HCT116 (cell line): ENCODE measurements around the gene SGIP1. TPM values are rescaled to one million over a fixed set of nuclear protein-coding genes. Genes with fewer than 3 reads are reported as not detected.

Experiments
- ATAC-seq: fragments of 200-7000 bp; cut with Tn5 transposase; 2 replicates; pipeline ENCODE4 v1.9.1; 2020; ENCODE audit warnings: mild to moderate bottlenecking, moderate library complexity
- BruUV-seq: library from RNA; stranded (reverse); fragments of 400-500 nt; replicated peaks from 2 replicates; lab custom pipeline; 2021; lab: Mats Ljungman, UMichigan
- CTCF ChIA-PET: fragments of 300-600 bp; sonication (Branson Sonifier 250); formaldehyde crosslinking; loops from one replicate; lab custom pipeline; 2021; ENCODE audit warnings: antibody characterized with exemption; lab: Charles Lee
- POLR2A ChIA-PET: fragments of 300-600, 350-600 bp; sonication (Branson Sonifier 250); formaldehyde crosslinking; loops from one replicate; lab custom pipeline; 2021; ENCODE audit warnings: antibody characterized with exemption; lab: Charles Lee
- RAD21 ChIA-PET, 2 experiments: fragments of 300-600 bp; sonication (Branson Sonifier 250); formaldehyde crosslinking; loops; one replicate each; lab custom pipeline; 2023; ENCODE audit warnings: low total read pairs in 2 of 2; ENCODE audit not compliant: uncharacterized antibody in 2 of 2, unreplicated experiment in 2 of 2, low non-redundant PET in 1 of 2; lab: Charles Lee
- DNase-seq: peaks from one replicate; pipeline ENCODE4 v3.0.0-alpha.2; 2010; ENCODE audit warnings: low read depth, low spot score
- H2AFZ ChIP-seq: fragments of 200-600 bp; shearing (Covaris generic), sonication (generic); 2 replicates; pipeline ENCODE4 v1.6.1; 2017; ENCODE audit warnings: low read depth, mixed run types, mixed read lengths, antibody characterized with exemption, low read length; ENCODE audit not compliant: poor library complexity, severe bottlenecking
- H3K27ac ChIP-seq: 2 replicates; pipeline ENCODE4 v1.5.1; 2012; ENCODE audit warnings: low read depth, low read length
- H3K27me3 ChIP-seq: fragments of 200-600 bp; sonication (generic); 2 replicates; pipeline ENCODE4 v1.6.1; 2016; ENCODE audit warnings: mixed run types, low read length, mixed read lengths; ENCODE audit not compliant: insufficient read depth
- H3K36me3 ChIP-seq, 2 experiments: fragments of 200-500 bp in 1 of 2; fragments of 200-600 bp in 1 of 2; sonication (Bioruptor generic) in 1 of 2; sonication (generic) in 1 of 2; 2 replicates each; pipeline versions ENCODE4 v1.5.1 to v1.6.1; 2014 to 2016; ENCODE audit warnings: low read length in 2 of 2, inconsistent platforms in 1 of 2, mixed read lengths in 1 of 2, mixed run types in 1 of 2; ENCODE audit not compliant: insufficient read depth in 2 of 2, control insufficient read depth in 1 of 2
- H3K4me1 ChIP-seq, 2 experiments: fragments of 200-600 bp in 1 of 2; sonication (generic) in 1 of 2; 2 replicates each; pipeline versions ENCODE4 v1.5.1 to v1.6.1; 2012 to 2017; ENCODE audit warnings: low read length in 2 of 2, inconsistent platforms in 1 of 2, mild to moderate bottlenecking in 1 of 2, mixed read lengths in 1 of 2, mixed run types in 1 of 2, moderate library complexity in 1 of 2; ENCODE audit not compliant: insufficient read depth in 2 of 2, control insufficient read depth in 1 of 2
- H3K4me2 ChIP-seq: fragments of 200-600 bp; sonication (generic); 2 replicates; pipeline ENCODE4 v1.6.1; 2017; ENCODE audit warnings: mixed run types, low read length, mixed read lengths
- H3K4me3 ChIP-seq, 2 experiments: fragments of 200-600 bp in 1 of 2; sonication (generic) in 1 of 2; replicated peaks in 1 of 2; 2 replicates each; pipeline ENCODE4 v1.5.1; 2011 to 2016; ENCODE audit warnings: low read length in 2 of 2, control low read depth in 1 of 2, low read depth in 1 of 2, mild to moderate bottlenecking in 1 of 2, mixed read lengths in 1 of 2, mixed run types in 1 of 2
- H3K79me2 ChIP-seq: fragments of 200-600 bp; sonication (generic); 2 replicates; pipeline ENCODE4 v1.6.1; 2017; ENCODE audit warnings: mild to moderate bottlenecking, mixed run types, low read length, moderate library complexity, mixed read lengths; ENCODE audit not compliant: insufficient read depth
- H3K9ac ChIP-seq: fragments of 200-600 bp; sonication (generic); 2 replicates; pipeline ENCODE4 v1.6.1; 2016; ENCODE audit warnings: low read length, mixed read lengths
- H3K9me2 ChIP-seq: fragments of 200-600 bp; sonication (generic), shearing (Covaris generic); 2 replicates; pipeline ENCODE4 v1.6.1; 2017; ENCODE audit warnings: mixed run types, mild to moderate bottlenecking, moderate library complexity; ENCODE audit not compliant: insufficient read depth
- H3K9me3 ChIP-seq, 2 experiments: fragments of 200-500 bp in 1 of 2; fragments of 200-600 bp in 1 of 2; sonication (Bioruptor generic) in 1 of 2; sonication (generic) in 1 of 2; 2 replicates each; pipeline ENCODE4 v1.6.1; 2014 to 2017; ENCODE audit warnings: low read length in 2 of 2, mixed read lengths in 2 of 2, inconsistent platforms in 1 of 2, low read depth in 1 of 2, mild to moderate bottlenecking in 1 of 2, mixed run types in 1 of 2, moderate library complexity in 1 of 2; ENCODE audit not compliant: control insufficient read depth in 1 of 2, insufficient read depth in 1 of 2
- H4K20me1 ChIP-seq: fragments of 200-600 bp; sonication (generic), shearing (Covaris generic); 2 replicates; pipeline ENCODE4 v1.6.1; 2017; ENCODE audit warnings: mixed run types, mild to moderate bottlenecking, moderate library complexity; ENCODE audit not compliant: insufficient read depth
- ATF3 ChIP-seq: IDR thresholded peaks from 2 replicates; pipeline ENCODE4 v1.6.1; 2012
- CBX3 ChIP-seq: IDR thresholded peaks from 2 replicates; pipeline ENCODE4 v1.6.1; 2012; ENCODE audit warnings: low read depth
- CEBPB ChIP-seq: IDR thresholded peaks from 2 replicates; pipeline ENCODE4 v1.6.1; 2012; ENCODE audit warnings: low read depth
- ELF1 ChIP-seq: IDR thresholded peaks from 2 replicates; pipeline ENCODE4 v1.6.1; 2012; ENCODE audit warnings: low read depth, borderline replicate concordance
- EZH2phosphoT487 ChIP-seq: fragments of 200-600 bp; IDR thresholded peaks from 2 replicates; pipeline ENCODE4 v1.6.1; 2018; ENCODE audit warnings: antibody characterized with exemption, borderline replicate concordance
- FOSL1 ChIP-seq: IDR thresholded peaks from 2 replicates; pipeline ENCODE4 v1.6.1; 2012; ENCODE audit warnings: low read depth
- JUND ChIP-seq: IDR thresholded peaks from 2 replicates; pipeline ENCODE4 v1.6.1; 2012
- POLR2AphosphoS5 ChIP-seq: IDR thresholded peaks from 2 replicates; pipeline ENCODE4 v1.6.1; 2011; ENCODE audit warnings: mild to moderate bottlenecking, low read depth, low read length, moderate library complexity
- SIN3A ChIP-seq: IDR thresholded peaks from 2 replicates; pipeline ENCODE4 v1.6.1; 2012; ENCODE audit warnings: low read depth
- SP1 ChIP-seq: IDR thresholded peaks from 2 replicates; pipeline ENCODE4 v1.6.1; 2012; ENCODE audit warnings: low read depth
- SRF ChIP-seq: IDR thresholded peaks from 2 replicates; pipeline ENCODE4 v1.6.1; 2012; ENCODE audit warnings: low read depth
- ZNF274 ChIP-seq: fragments of 200-500 bp; sonication (Bioruptor generic); IDR thresholded peaks from 2 replicates; pipeline ENCODE4 v1.6.1; 2014; ENCODE audit warnings: mild to moderate bottlenecking, low read depth, low read length, inconsistent platforms
- intact Hi-C: fragments of 100-400 bp; cut with micrococcal nuclease; formaldehyde crosslinking; loops from 2 replicates; pipeline ENCODE4 v1.10.0; 2022
- total RNA-seq: library from RNA; stranded (reverse); gene quantifications from one replicate; pipeline ENCODE4 v1.2.1, GENCODE V29; 2021; ENCODE audit not compliant: unreplicated experiment
- TF ChIP-seq, protein P1 (sequence below): IDR thresholded peaks from 2 replicates; pipeline ENCODE4 v1.6.1; 2012; ENCODE audit warnings: low read depth

SGIP1 gene
- total RNA-seq, 1 experiment from 2014 or later, result 0.15 TPM

DNA sequence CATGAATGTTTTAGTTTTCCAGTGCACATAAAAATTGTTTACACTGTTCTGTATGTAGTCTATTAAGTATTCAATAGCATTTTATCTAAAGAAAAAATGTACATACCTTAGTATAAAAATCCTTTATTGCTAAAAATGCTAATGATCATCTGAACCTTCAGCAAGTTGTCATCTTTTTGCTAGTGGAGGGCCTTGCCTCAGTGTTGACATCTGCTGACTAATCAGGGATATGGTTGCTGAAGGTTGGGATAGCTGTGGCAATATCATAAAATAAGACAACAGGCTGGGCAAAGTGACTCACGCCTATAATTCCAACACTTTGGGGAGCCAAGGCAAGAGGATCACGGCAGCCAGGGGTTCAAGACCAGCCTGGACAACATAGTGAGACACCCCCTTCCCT, 227.3 kb downstream of the SGIP1 start:
- TF ChIP-seq CEBPB, result no peak
- no peak for TF ChIP-seq SRF
- no peak for TF ChIP-seq POLR2AphosphoS5
- TF ChIP-seq SIN3A, result no peak
- TF ChIP-seq JUND, result no peak
- no peak for TF ChIP-seq FOSL1
- TF ChIP-seq CBX3, result no peak
- TF ChIP-seq ELF1, result no peak
- no peak for TF ChIP-seq ZNF274
- no peak for TF ChIP-seq ATF3
- TF ChIP-seq, protein P1, sequence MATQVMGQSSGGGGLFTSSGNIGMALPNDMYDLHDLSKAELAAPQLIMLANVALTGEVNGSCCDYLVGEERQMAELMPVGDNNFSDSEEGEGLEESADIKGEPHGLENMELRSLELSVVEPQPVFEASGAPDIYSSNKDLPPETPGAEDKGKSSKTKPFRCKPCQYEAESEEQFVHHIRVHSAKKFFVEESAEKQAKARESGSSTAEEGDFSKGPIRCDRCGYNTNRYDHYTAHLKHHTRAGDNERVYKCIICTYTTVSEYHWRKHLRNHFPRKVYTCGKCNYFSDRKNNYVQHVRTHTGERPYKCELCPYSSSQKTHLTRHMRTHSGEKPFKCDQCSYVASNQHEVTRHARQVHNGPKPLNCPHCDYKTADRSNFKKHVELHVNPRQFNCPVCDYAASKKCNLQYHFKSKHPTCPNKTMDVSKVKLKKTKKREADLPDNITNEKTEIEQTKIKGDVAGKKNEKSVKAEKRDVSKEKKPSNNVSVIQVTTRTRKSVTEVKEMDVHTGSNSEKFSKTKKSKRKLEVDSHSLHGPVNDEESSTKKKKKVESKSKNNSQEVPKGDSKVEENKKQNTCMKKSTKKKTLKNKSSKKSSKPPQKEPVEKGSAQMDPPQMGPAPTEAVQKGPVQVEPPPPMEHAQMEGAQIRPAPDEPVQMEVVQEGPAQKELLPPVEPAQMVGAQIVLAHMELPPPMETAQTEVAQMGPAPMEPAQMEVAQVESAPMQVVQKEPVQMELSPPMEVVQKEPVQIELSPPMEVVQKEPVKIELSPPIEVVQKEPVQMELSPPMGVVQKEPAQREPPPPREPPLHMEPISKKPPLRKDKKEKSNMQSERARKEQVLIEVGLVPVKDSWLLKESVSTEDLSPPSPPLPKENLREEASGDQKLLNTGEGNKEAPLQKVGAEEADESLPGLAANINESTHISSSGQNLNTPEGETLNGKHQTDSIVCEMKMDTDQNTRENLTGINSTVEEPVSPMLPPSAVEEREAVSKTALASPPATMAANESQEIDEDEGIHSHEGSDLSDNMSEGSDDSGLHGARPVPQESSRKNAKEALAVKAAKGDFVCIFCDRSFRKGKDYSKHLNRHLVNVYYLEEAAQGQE, result no peak
- no peak for TF ChIP-seq SP1
- TF ChIP-seq EZH2phosphoT487, result no peak
- H3K27me3 ChIP-seq, result no peaks in the 10 kb centered on the region
- ChIA-PET CTCF (interaction anchor here (3.6 to 5.4 kb wide), 2 partner anchors 388 to 451 kb away, joined by 17 to 42 read pairs; no protein-coding TSS in a partner anchor), POLR2A (no interaction called here), RAD21 (no interaction called here)
- no peaks in the 10 kb centered on the region for H3K9me3 ChIP-seq
- H3K36me3 ChIP-seq, result no peaks in the 10 kb centered on the region
- H2AFZ ChIP-seq, result no peak overlapping the region
- no peak overlapping the region for H3K4me3 ChIP-seq
- H3K9ac ChIP-seq, result no peak overlapping the region
- no peaks in the 10 kb centered on the region for H4K20me1 ChIP-seq
- H3K27ac ChIP-seq, result no peak overlapping the region
- H3K4me2 ChIP-seq, result no peak overlapping the region
- BruUV-seq, result no TSS peak
- DNase-seq (no peak), ATAC-seq (no peak)
- H3K9me2 ChIP-seq, result no peaks in the 10 kb centered on the region
- intact Hi-C loops, result no loop called here
- 0 out of 4 replicates have a peak, but pooled peaks cover 0 to 2% of the 10 kb centered on the region in 2 experiments for H3K4me1 ChIP-seq
- H3K79me2 ChIP-seq, result no peaks in the 10 kb centered on the region
